NT2/D1 (cell line): Measurements from ENCODE around the gene ELN.
A peak's percentile ranks its signal among the peaks of the same experiment; 100 is the strongest.
"Not testable (repeated sequence)": the region's sequence is repeated elsewhere in the genome, so short reads cannot be mapped to it uniquely, and the experiment has no call there.

ENCODE experiments used
- DNase-seq: peaks from one replicate; pipeline ENCODE4 v3.0.0-alpha.2; 2011; ENCODE audit warnings: low read depth, low spot score
- H3K27me3 ChIP-seq: 2 replicates; pipeline ENCODE4 v1.6.0; 2011; ENCODE audit warnings: mild to moderate bottlenecking; ENCODE audit not compliant: insufficient read length, insufficient read depth
- H3K36me3 ChIP-seq: 2 replicates; pipeline ENCODE4 v1.6.1; 2011; ENCODE audit warnings: mild to moderate bottlenecking, low read length, mixed read lengths; ENCODE audit not compliant: insufficient read depth, insufficient read length
- H3K4me1 ChIP-seq: 2 replicates; pipeline ENCODE4 v1.5.1; 2011; ENCODE audit not compliant: insufficient read depth, insufficient read length
- H3K4me3 ChIP-seq: 2 replicates; pipeline ENCODE4 v1.5.1; 2011; ENCODE audit warnings: low read depth; ENCODE audit not compliant: insufficient read length
- H3K9ac ChIP-seq: 2 replicates; pipeline ENCODE4 v1.6.0; 2011; ENCODE audit warnings: low read depth; ENCODE audit not compliant: insufficient read length
- H3K9me3 ChIP-seq: 2 replicates; pipeline ENCODE4 v1.5.1; 2011; ENCODE audit warnings: mild to moderate bottlenecking, low read length; ENCODE audit not compliant: insufficient read depth
- SUZ12 ChIP-seq: IDR thresholded peaks from 2 replicates; pipeline ENCODE4 v1.6.1; 2011; ENCODE audit not compliant: insufficient read length, insufficient read depth; ENCODE audit errors: extremely low read depth
- YY1 ChIP-seq: IDR thresholded peaks from 2 replicates; pipeline ENCODE4 v1.6.1; 2011; ENCODE audit not compliant: insufficient read length, insufficient read depth
- ZNF274 ChIP-seq: IDR thresholded peaks from 2 replicates; pipeline ENCODE4 v1.6.1; 2011; ENCODE audit warnings: mild to moderate bottlenecking, low read depth, low read length

The ELN gene

DNA sequence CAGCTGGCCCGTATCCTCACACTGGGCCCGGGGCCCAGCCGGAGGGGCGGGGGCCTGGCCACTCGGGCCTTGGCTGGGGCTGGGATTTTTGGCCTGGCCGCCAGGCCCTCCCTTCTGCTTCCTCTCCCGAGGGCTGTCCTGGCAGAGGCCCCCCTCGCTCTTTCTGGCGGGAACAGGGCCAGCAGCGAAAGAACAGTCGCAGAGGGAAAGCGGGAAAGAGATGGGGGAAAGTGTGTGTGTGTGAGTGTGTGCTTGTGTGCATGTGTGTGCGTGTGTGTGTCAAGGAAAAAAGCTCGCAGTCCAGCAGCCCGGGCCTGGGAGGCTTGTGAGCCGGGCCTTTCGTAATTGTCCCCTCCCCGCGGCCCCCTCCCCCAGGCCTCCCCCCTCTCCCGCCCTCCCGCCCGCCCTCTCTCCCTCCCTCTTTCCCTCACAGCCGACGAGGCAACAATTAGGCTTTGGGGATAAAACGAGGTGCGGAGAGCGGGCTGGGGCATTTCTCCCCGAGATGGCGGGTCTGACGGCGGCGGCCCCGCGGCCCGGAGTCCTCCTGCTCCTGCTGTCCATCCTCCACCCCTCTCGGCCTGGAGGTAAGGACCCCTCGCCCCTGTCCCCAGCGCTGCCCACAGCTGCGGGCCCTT is at the start of gene ELN:
ELN (plus strand) TSS at position 491 of the 638 bp plus-strand sequence; CDS start at position 506, 15 bp downstream.
- DNase-seq, result no peak
- Histone ChIP-seq H3K9me3 (no peaks in the 10 kb centered on the region), H3K36me3 (no peaks in the 10 kb centered on the region), H3K4me1 (peaks cover 24% of the 10 kb centered on the region), H3K4me3 (no peak within 1 kb of the TSS), H3K27me3 (peaks cover 15% of the 10 kb centered on the region), H3K9ac (peak within 1 kb of the TSS; percentile 64)
- TF ChIP-seq ZNF274 (no peak), YY1 (no peak), SUZ12 (no peak)

- no peaks in the 10 kb centered on the region for H3K9me3 ChIP-seq
- no peak overlapping the region for H3K9ac ChIP-seq
- H3K4me1 ChIP-seq, result peaks cover 7% of the 10 kb centered on the region
- H3K36me3 ChIP-seq, result no peaks in the 10 kb centered on the region
- no peaks in the 10 kb centered on the region for H3K27me3 ChIP-seq
- no peak overlapping the region for H3K4me3 ChIP-seq
- TF ChIP-seq ZNF274, result no peak
- TF ChIP-seq YY1, result no peak
- TF ChIP-seq SUZ12, result no peak
- peak; percentile 20 for DNase-seq
These were observed 49.1 kb upstream of the ELN start for GRCh38 chr7:73978661-73979563.

GRCh38 chr7:73979656-73980055 is 48.3 kb upstream of the ELN start:
- H3K4me3 ChIP-seq, H3K4me1 ChIP-seq, H3K36me3 ChIP-seq, H3K9me3 ChIP-seq, H3K27me3 ChIP-seq, DNase-seq, H3K9ac ChIP-seq: not testable (repeated sequence)

- Histone ChIP-seq H3K36me3 (no peaks in the 10 kb centered on the region), H3K4me1 (peaks cover 7% of the 10 kb centered on the region), H3K9me3 (no peaks in the 10 kb centered on the region), H3K9ac (no peak overlapping the region), H3K27me3 (no peaks in the 10 kb centered on the region), H3K4me3 (no peak overlapping the region)
- no peak for DNase-seq
- TF ChIP-seq SUZ12, result no peak
- TF ChIP-seq ZNF274, result no peak
- no peak for TF ChIP-seq YY1
These were observed 47.8 kb upstream of the ELN start for GRCh38 chr7:73980206-73980605.

GRCh38 chr7:73981933-73982332 is 46.0 kb upstream of the ELN start:
- TF ChIP-seq SUZ12 (no peak), ZNF274 (no peak), YY1 (no peak)
- H3K27me3 ChIP-seq, result no peaks in the 10 kb centered on the region
- no peaks in the 10 kb centered on the region for H3K36me3 ChIP-seq
- no peak overlapping the region for H3K9ac ChIP-seq
- DNase-seq, result no peak
- H3K4me1 ChIP-seq, result peaks cover 6% of the 10 kb centered on the region
- no peaks in the 10 kb centered on the region for H3K9me3 ChIP-seq
- H3K4me3 ChIP-seq, result no peak overlapping the region

- TF ChIP-seq SUZ12, result no peak
- TF ChIP-seq ZNF274, result no peak
- no peak for TF ChIP-seq YY1
These were observed 44.4 kb upstream of the ELN start for GRCh38 chr7:73983437-73984164.

DNA sequence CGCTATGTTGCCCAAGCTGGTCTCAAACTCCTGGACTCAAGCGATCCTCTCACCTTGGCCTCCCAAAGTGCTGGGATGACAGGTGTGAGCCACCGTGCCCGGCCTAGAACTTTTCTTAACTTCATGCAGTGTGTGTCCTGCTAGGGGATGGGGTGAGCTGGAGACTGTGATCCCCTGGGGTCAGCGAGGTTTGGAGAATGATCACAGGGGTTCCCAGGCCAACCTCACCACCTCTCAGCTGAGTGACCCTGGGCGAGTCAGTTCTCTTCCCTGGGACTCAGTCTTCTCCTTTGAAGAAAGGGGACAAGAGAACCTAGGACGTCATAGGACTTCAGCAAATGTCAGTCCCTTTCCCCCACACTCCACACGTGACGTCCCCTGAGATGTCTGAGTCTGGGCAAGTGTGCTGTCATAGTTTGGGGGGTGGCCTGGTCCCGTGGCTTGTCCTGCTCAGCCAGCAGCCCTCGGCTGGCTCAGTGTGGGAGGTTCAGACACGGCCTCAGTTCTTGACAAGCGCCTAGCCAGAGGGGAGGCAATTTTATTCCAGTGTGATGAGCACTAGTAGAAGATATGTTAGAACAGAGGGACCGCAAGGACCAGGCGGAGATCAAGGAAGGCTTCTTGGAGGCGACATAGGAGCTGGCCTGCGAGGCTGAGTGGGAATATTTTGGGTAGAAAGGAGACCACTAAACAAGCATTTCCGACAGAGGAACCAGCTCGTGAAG is 43.3 kb upstream of the ELN start:
- DNase-seq, result no peak
- no peak for TF ChIP-seq ZNF274
- TF ChIP-seq SUZ12, result no peak
- TF ChIP-seq YY1, result no peak

More at GRCh38 chr7:73983437-73984164, 44.4 kb upstream of the ELN start:
- H3K36me3 ChIP-seq, result no peaks in the 10 kb centered on the region
- H3K9me3 ChIP-seq, result no peaks in the 10 kb centered on the region
- peaks cover 2% of the 10 kb centered on the region for H3K4me1 ChIP-seq
- DNase-seq, result no peak
- no peaks in the 10 kb centered on the region for H3K27me3 ChIP-seq
- no peak overlapping the region for H3K4me3 ChIP-seq
- no peak overlapping the region for H3K9ac ChIP-seq

More for the DNA sequence above, 43.3 kb upstream of the ELN start:
- no peaks in the 10 kb centered on the region for H3K27me3 ChIP-seq
- H3K9me3 ChIP-seq, result no peaks in the 10 kb centered on the region
- peaks cover 2% of the 10 kb centered on the region for H3K4me1 ChIP-seq
- H3K9ac ChIP-seq, result no peak overlapping the region
- H3K4me3 ChIP-seq, result no peak overlapping the region
- H3K36me3 ChIP-seq, result no peaks in the 10 kb centered on the region
